ENCODE data around the gene FLT1.

Gene FLT1

GRCh38 chr13:28538932-28539331 is 44.0 kb upstream of the FLT1 start:
- no peak for TF ChIP-seq CTCF (IDR thresholded peaks at IDR 0.05; ENCODE audit: control insufficient read depth, insufficient read depth, low read depth, low read length, missing control alignments)
- DNase-seq (ENCODE audit: low read depth), result no peak
- H3K4me3 ChIP-seq (ENCODE audit: control insufficient read depth, low read depth, low read length), result no peak overlapping the region

- DNase-seq (ENCODE audit: low read depth), result no peak
- no peak for TF ChIP-seq CTCF (IDR thresholded peaks at IDR 0.05; ENCODE audit: control insufficient read depth, insufficient read depth, low read depth, low read length, missing control alignments)
- H3K4me3 ChIP-seq (ENCODE audit: control insufficient read depth, low read depth, low read length), result no peak overlapping the region
Measured at GRCh38 chr13:28537171-28537570, 42.2 kb upstream of the FLT1 start.

GRCh38 chr13:28536371-28536770 is 41.4 kb upstream of the FLT1 start:
- no peak for DNase-seq (ENCODE audit: low read depth)
- H3K4me3 ChIP-seq (ENCODE audit: control insufficient read depth, low read depth, low read length), result no peak overlapping the region
- no peak for TF ChIP-seq CTCF (IDR thresholded peaks at IDR 0.05; ENCODE audit: control insufficient read depth, insufficient read depth, low read depth, low read length, missing control alignments)

- TF ChIP-seq CTCF (IDR thresholded peaks at IDR 0.05; ENCODE audit: control insufficient read depth, insufficient read depth, low read depth, low read length, missing control alignments), result no peak
- no peak overlapping the region for H3K4me3 ChIP-seq (ENCODE audit: control insufficient read depth, low read depth, low read length)
- no peak for DNase-seq (ENCODE audit: low read depth)
Measured at GRCh38 chr13:28535734-28536133, 40.8 kb upstream of the FLT1 start.

- no peak for TF ChIP-seq CTCF (IDR thresholded peaks at IDR 0.05; ENCODE audit: control insufficient read depth, insufficient read depth, low read depth, low read length, missing control alignments)
- H3K4me3 ChIP-seq (ENCODE audit: control insufficient read depth, low read depth, low read length), result no peak overlapping the region
- DNase-seq (ENCODE audit: low read depth), result no peak
Measured at GRCh38 chr13:28534801-28535200, 39.9 kb upstream of the FLT1 start.

- TF ChIP-seq CTCF (IDR thresholded peaks at IDR 0.05; ENCODE audit: control insufficient read depth, insufficient read depth, low read depth, low read length, missing control alignments), result no peak
- H3K4me3 ChIP-seq (ENCODE audit: control insufficient read depth, low read depth, low read length), result no peak overlapping the region
- no peak for DNase-seq (ENCODE audit: low read depth)
Measured at GRCh38 chr13:28534210-28534609, 39.3 kb upstream of the FLT1 start.

Data from AG09309 (cell line).